Measurements from ENCODE around the gene KCNT1. TPM values are rescaled to one million over a fixed set of nuclear protein-coding genes. Genes with fewer than 3 reads are reported as not detected.

The KCNT1 gene
- total RNA-seq, 1 experiment from 2014 or later = 0.68 TPM

DNA sequence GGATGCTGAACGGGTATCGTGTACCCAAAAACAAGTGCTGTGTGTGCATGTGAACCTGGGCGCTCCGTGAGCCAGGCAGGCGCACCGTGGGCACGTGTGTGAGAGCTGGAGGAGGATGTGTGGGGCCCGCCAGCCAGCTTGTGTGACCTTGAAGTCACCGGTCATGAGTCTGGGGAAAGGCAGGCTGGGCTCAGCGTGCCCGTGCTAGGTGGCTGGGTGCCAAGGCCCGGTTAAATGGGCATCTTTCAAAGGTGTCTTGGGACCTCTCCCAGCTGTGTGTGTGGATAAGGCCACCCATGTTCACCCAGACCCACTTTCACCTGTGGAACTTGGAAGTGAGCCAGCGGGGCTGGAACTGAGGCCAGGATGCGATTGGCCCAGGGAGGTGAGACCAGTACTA, 3.4 kb downstream of the KCNT1 start:
- Histone ChIP-seq H4K20me1 (ENCODE audit: control insufficient read depth, insufficient read depth, insufficient read length) (no peaks in the 10 kb centered on the region), H2BK120ac (ENCODE audit: low read depth, low read length, poor library complexity, severe bottlenecking) (no peak overlapping the region), H3K27ac (ENCODE audit: insufficient read length, low read depth, low read length) (no peak overlapping the region), H2AFZ (ENCODE audit: low read length) (no peak overlapping the region), H2BK20ac (ENCODE audit: low read depth, low read length, poor library complexity, severe bottlenecking) (no peak overlapping the region), H3K79me2 (ENCODE audit: insufficient read depth, low read length) (no peaks in the 10 kb centered on the region), H3K79me1 (ENCODE audit: insufficient read depth, low read depth, low read length, poor library complexity, severe bottlenecking) (no peaks in the 10 kb centered on the region), H4K5ac (ENCODE audit: insufficient read length, low read depth, low read length) (no peak overlapping the region), H3K4ac (ENCODE audit: low read depth, low read length) (no peak overlapping the region), H3K23ac (ENCODE audit: insufficient read length, low read depth, low read length) (no peak overlapping the region), H3K14ac (ENCODE audit: insufficient read depth, low read length) (no peak overlapping the region), H4K91ac (ENCODE audit: insufficient read length, low read depth, low read length) (no peak overlapping the region), H3T11ph (ENCODE audit: low read length) (no peak overlapping the region), H3K4me1 (ENCODE audit: insufficient read depth, low read length) (no peaks in the 10 kb centered on the region), H3K4me2 (ENCODE audit: insufficient read depth, insufficient read length, low read length) (no peak overlapping the region), H2BK15ac (ENCODE audit: low read depth, low read length) (no peak overlapping the region), H2AK5ac (ENCODE audit: insufficient read length, low read length) (no peak overlapping the region), H4K8ac (replicated peaks; ENCODE audit: insufficient read length, low read depth, low read length) (no peak overlapping the region), H3K18ac (ENCODE audit: insufficient read length, low read depth, low read length) (no peak overlapping the region), H3K23me2 (ENCODE audit: insufficient read length, low read depth, low read length, poor library complexity, severe bottlenecking) (no peaks in the 10 kb centered on the region), H3K9me3 (ENCODE audit: control insufficient read depth, low read depth, low read length) (no peaks in the 10 kb centered on the region), H3K27me3 (ENCODE audit: insufficient read depth, low read length) (no peaks in the 10 kb centered on the region; the same call in 1 of the 2 replicates), H2BK12ac (ENCODE audit: insufficient read length, low read depth, low read length) (no peak overlapping the region), H2BK5ac (ENCODE audit: insufficient read length, low read length) (no peak overlapping the region), H3K9ac (ENCODE audit: extremely low read depth, insufficient read length, low read length) (no peak overlapping the region), H3K56ac (ENCODE audit: insufficient read length, low read depth, low read length) (no peak overlapping the region)
- H3K4me1 Mint-ChIP-seq = peaks cover 2 to 4% of the 10 kb centered on the region in 2 experiments; a peak in 3 of 4 replicates
- no peaks in the 10 kb centered on the region; a peak in 1 of 5 replicates for H3K9me3 Mint-ChIP-seq
- no peak for TF ChIP-seq CTCF (conservative IDR thresholded peaks at IDR 0.05)
- no peak for DNase-seq
- WGBS (ENCODE audit: extremely low coverage, insufficient read length, low lambda C conversion rate) = no CpG with 5 or more reads among the region's 14 CpGs
- peaks cover 27% of the 10 kb centered on the region for H3K27me3 Mint-ChIP-seq (ENCODE audit: low read depth)
- no peak overlapping the region for H3K4me3 Mint-ChIP-seq
- no peaks in the 10 kb centered on the region for H3K36me3 Mint-ChIP-seq (ENCODE audit: insufficient read depth in 1 of 3, low read depth in 3 of 3)
- H3K27ac Mint-ChIP-seq = no peak overlapping the region
